ENCODE measurements around the gene C16orf89. TPM values are rescaled to one million over a fixed set of nuclear protein-coding genes. Genes with fewer than 3 reads are reported as not detected.

The C16orf89 gene
- total RNA-seq, 1 experiment from 2014 or later: 0.49 TPM

DNA sequence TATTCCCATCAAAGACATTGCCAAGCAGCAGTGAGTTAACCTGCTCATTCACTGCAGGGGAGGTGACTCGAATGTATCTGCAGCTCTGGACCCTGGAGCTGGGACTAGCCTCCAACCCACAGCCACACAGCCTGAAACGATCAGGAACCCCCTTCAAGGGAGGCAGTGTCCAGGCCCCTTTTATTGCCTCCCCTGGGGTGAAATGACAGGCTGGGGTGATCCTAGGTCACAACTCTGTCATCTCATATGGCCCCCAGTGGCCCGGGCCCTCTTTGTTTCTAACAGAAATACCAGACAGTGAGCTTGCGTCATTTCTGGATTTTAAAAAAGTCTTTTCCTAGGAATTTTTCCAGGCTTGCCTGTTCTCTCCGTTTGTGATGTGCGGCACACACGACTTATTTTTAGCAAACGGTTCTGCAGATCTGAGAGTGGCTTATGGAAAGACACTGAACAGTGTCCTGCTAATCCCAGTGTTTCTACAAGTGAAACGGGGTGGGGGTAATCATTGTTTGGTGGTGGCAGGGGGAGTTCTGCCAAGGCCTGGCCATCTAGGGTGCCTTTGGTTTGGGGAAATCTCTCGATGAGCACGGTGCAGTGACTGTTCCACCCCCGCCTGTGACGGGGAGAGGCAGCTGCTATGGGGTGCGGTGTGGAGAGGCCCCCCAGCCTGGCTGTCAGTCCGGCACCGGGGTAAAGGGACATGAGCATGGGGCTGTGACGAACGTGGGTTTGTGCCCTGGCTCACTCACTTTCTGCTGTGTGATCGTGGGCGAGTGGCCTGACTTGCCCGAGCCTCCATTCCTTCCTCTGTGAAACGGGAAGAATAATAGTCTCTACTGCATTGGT is 59.2 kb downstream of the C16orf89 start:
- H3K79me2 ChIP-seq (ENCODE audit: insufficient read depth, low read length): no peaks in the 10 kb centered on the region
- no peaks in the 10 kb centered on the region for H3K36me3 ChIP-seq (ENCODE audit: control insufficient read depth in 1 of 2, insufficient read depth in 2 of 2, low read length in 2 of 2)
- intact Hi-C loops (cut with micrococcal nuclease): no loop called here
- ATAC-seq (no peak), DNase-seq (ENCODE audit: low read depth, low spot score) (no peak)
- H3K27ac ChIP-seq (ENCODE audit: low read depth, low read length): no peak overlapping the region
- ChIA-PET RAD21 (ENCODE audit: low non-redundant PET in 1 of 2, low total read pairs in 2 of 2, uncharacterized antibody in 2 of 2, unreplicated experiment in 2 of 2) (no interaction called here), POLR2A (interaction anchor here (0.5 kb wide), 1 partner anchor 1094 kb away, joined by 4 read pairs; no protein-coding TSS in a partner anchor), CTCF (interaction anchor here (0.6 kb wide), 1 partner anchor 13 kb away, joined by 3 read pairs; no protein-coding TSS in a partner anchor)
- BruUV-seq (replicated peaks): no TSS peak
- H2AFZ ChIP-seq (ENCODE audit: low read depth, low read length, poor library complexity, severe bottlenecking): no peak overlapping the region
- H3K27me3 ChIP-seq (ENCODE audit: insufficient read depth, low read length): no peaks in the 10 kb centered on the region; the same call in 1 of the 2 replicates
- no peak overlapping the region for H3K4me2 ChIP-seq (ENCODE audit: low read length)
- H4K20me1 ChIP-seq (ENCODE audit: insufficient read depth): no peaks in the 10 kb centered on the region
- H3K9me3 ChIP-seq (ENCODE audit: control insufficient read depth in 1 of 2, insufficient read depth in 1 of 2, low read depth in 1 of 2, low read length in 2 of 2): no peaks in the 10 kb centered on the region
- H3K4me3 ChIP-seq (replicated peaks in 1 of 2; ENCODE audit: low read depth in 1 of 2, low read length in 2 of 2): no peak overlapping the region
- no peaks in the 10 kb centered on the region for H3K9me2 ChIP-seq (ENCODE audit: insufficient read depth)
- TF ChIP-seq, protein P1, sequence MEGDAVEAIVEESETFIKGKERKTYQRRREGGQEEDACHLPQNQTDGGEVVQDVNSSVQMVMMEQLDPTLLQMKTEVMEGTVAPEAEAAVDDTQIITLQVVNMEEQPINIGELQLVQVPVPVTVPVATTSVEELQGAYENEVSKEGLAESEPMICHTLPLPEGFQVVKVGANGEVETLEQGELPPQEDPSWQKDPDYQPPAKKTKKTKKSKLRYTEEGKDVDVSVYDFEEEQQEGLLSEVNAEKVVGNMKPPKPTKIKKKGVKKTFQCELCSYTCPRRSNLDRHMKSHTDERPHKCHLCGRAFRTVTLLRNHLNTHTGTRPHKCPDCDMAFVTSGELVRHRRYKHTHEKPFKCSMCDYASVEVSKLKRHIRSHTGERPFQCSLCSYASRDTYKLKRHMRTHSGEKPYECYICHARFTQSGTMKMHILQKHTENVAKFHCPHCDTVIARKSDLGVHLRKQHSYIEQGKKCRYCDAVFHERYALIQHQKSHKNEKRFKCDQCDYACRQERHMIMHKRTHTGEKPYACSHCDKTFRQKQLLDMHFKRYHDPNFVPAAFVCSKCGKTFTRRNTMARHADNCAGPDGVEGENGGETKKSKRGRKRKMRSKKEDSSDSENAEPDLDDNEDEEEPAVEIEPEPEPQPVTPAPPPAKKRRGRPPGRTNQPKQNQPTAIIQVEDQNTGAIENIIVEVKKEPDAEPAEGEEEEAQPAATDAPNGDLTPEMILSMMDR (IDR thresholded peaks at IDR 0.05 in 2 of 3, conservative IDR thresholded peaks at IDR 0.05 in 1 of 3; ENCODE audit: borderline replicate concordance in 1 of 3, insufficient read depth in 1 of 3, low read depth in 2 of 3, low read length in 2 of 3): no peak
- no peak for TF ChIP-seq EZH2phosphoT487 (IDR thresholded peaks at IDR 0.05; ENCODE audit: borderline replicate concordance)
- TF ChIP-seq ZNF274 (IDR thresholded peaks at IDR 0.05; ENCODE audit: low read depth, low read length): no peak
- no peak for TF ChIP-seq ZFX (IDR thresholded peaks at IDR 0.05)
- no peak for TF ChIP-seq CBX3 (IDR thresholded peaks at IDR 0.05; ENCODE audit: low read depth)
- TF ChIP-seq SIN3A (IDR thresholded peaks at IDR 0.05; ENCODE audit: low read depth): no peak
- TF ChIP-seq TCF7L2 (IDR thresholded peaks at IDR 0.05; ENCODE audit: borderline replicate concordance, extremely low read depth, insufficient read depth, insufficient read length): no peak
- no peak for TF ChIP-seq JUND (IDR thresholded peaks at IDR 0.05)
- no peak overlapping the region for H3K9ac ChIP-seq (ENCODE audit: low read length)
- H3K4me1 ChIP-seq (ENCODE audit: control insufficient read depth in 1 of 2, insufficient read depth in 2 of 2, low read length in 2 of 2): no peaks in the 10 kb centered on the region
